ENCODE measurements around the gene RNU1-4.
"Not testable (repeated sequence)": the region's sequence is repeated elsewhere in the genome, so short reads cannot be mapped to it uniquely, and the experiment has no call there.

RNU1-4 gene

GRCh38 chr1:16740047-16740964 lies at the start of gene RNU1-4:
Gene RNU1-4 (plus strand): TSS chr1:16740516.
- H3K36me3 ChIP-seq (ENCODE audit: insufficient read depth, low read length); H3K4me3 ChIP-seq (ENCODE audit: low read depth, low read length); H3K79me2 ChIP-seq (ENCODE audit: control insufficient read depth, insufficient read depth, low read length, unreplicated experiment); H2AFZ ChIP-seq (ENCODE audit: low read length, unreplicated experiment); H3K27me3 ChIP-seq (ENCODE audit: insufficient read depth, low read length); H3K27ac ChIP-seq (ENCODE audit: low read depth, low read length); H3K4me1 ChIP-seq (ENCODE audit: control insufficient read depth, insufficient read depth, low read length, unreplicated experiment): not testable (repeated sequence)

- not testable (repeated sequence) for H3K27ac ChIP-seq (ENCODE audit: low read depth, low read length); H3K79me2 ChIP-seq (ENCODE audit: control insufficient read depth, insufficient read depth, low read length, unreplicated experiment); H3K4me1 ChIP-seq (ENCODE audit: control insufficient read depth, insufficient read depth, low read length, unreplicated experiment)
These were observed 49.2 kb upstream of the RNU1-4 start for GRCh38 chr1:16690971-16691682.

GRCh38 chr1:16692283-16692682 lies 48.0 kb upstream of the RNU1-4 start:
- H2AFZ ChIP-seq (ENCODE audit: low read length, unreplicated experiment); H3K4me3 ChIP-seq (ENCODE audit: low read depth, low read length); H3K79me2 ChIP-seq (ENCODE audit: control insufficient read depth, insufficient read depth, low read length, unreplicated experiment); H3K27me3 ChIP-seq (ENCODE audit: insufficient read depth, low read length); H3K36me3 ChIP-seq (ENCODE audit: insufficient read depth, low read length); H3K27ac ChIP-seq (ENCODE audit: low read depth, low read length); H3K4me1 ChIP-seq (ENCODE audit: control insufficient read depth, insufficient read depth, low read length, unreplicated experiment): not testable (repeated sequence)

More at GRCh38 chr1:16690971-16691682, 49.2 kb upstream of the RNU1-4 start:
- H3K4me3 ChIP-seq (ENCODE audit: low read depth, low read length); H3K27me3 ChIP-seq (ENCODE audit: insufficient read depth, low read length); H2AFZ ChIP-seq (ENCODE audit: low read length, unreplicated experiment); H3K36me3 ChIP-seq (ENCODE audit: insufficient read depth, low read length): not testable (repeated sequence)

GRCh38 chr1:16692717-16693448 lies 47.4 kb upstream of the RNU1-4 start:
- H3K4me3 ChIP-seq (ENCODE audit: low read depth, low read length); H3K27ac ChIP-seq (ENCODE audit: low read depth, low read length); H3K4me1 ChIP-seq (ENCODE audit: control insufficient read depth, insufficient read depth, low read length, unreplicated experiment); H3K36me3 ChIP-seq (ENCODE audit: insufficient read depth, low read length); H3K27me3 ChIP-seq (ENCODE audit: insufficient read depth, low read length); H3K79me2 ChIP-seq (ENCODE audit: control insufficient read depth, insufficient read depth, low read length, unreplicated experiment); H2AFZ ChIP-seq (ENCODE audit: low read length, unreplicated experiment): not testable (repeated sequence)

- H3K36me3 ChIP-seq (ENCODE audit: insufficient read depth, low read length); H3K27me3 ChIP-seq (ENCODE audit: insufficient read depth, low read length); H3K4me1 ChIP-seq (ENCODE audit: control insufficient read depth, insufficient read depth, low read length, unreplicated experiment); H3K27ac ChIP-seq (ENCODE audit: low read depth, low read length); H2AFZ ChIP-seq (ENCODE audit: low read length, unreplicated experiment); H3K4me3 ChIP-seq (ENCODE audit: low read depth, low read length); H3K79me2 ChIP-seq (ENCODE audit: control insufficient read depth, insufficient read depth, low read length, unreplicated experiment): not testable (repeated sequence)
These were observed 46.6 kb upstream of the RNU1-4 start for GRCh38 chr1:16693449-16694307.

GRCh38 chr1:16694308-16694702 lies 46.0 kb upstream of the RNU1-4 start:
- not testable (repeated sequence) for H2AFZ ChIP-seq (ENCODE audit: low read length, unreplicated experiment); H3K79me2 ChIP-seq (ENCODE audit: control insufficient read depth, insufficient read depth, low read length, unreplicated experiment); H3K4me3 ChIP-seq (ENCODE audit: low read depth, low read length); H3K36me3 ChIP-seq (ENCODE audit: insufficient read depth, low read length); H3K27ac ChIP-seq (ENCODE audit: low read depth, low read length); H3K4me1 ChIP-seq (ENCODE audit: control insufficient read depth, insufficient read depth, low read length, unreplicated experiment); H3K27me3 ChIP-seq (ENCODE audit: insufficient read depth, low read length)

GRCh38 chr1:16696507-16697150 lies 43.7 kb upstream of the RNU1-4 start:
- not testable (repeated sequence) for H3K79me2 ChIP-seq (ENCODE audit: control insufficient read depth, insufficient read depth, low read length, unreplicated experiment); H3K27me3 ChIP-seq (ENCODE audit: insufficient read depth, low read length); H2AFZ ChIP-seq (ENCODE audit: low read length, unreplicated experiment); H3K4me3 ChIP-seq (ENCODE audit: low read depth, low read length); H3K36me3 ChIP-seq (ENCODE audit: insufficient read depth, low read length); H3K27ac ChIP-seq (ENCODE audit: low read depth, low read length); H3K4me1 ChIP-seq (ENCODE audit: control insufficient read depth, insufficient read depth, low read length, unreplicated experiment)

GRCh38 chr1:16697152-16697551 lies 43.2 kb upstream of the RNU1-4 start:
- H3K4me3 ChIP-seq (ENCODE audit: low read depth, low read length); H3K27ac ChIP-seq (ENCODE audit: low read depth, low read length); H2AFZ ChIP-seq (ENCODE audit: low read length, unreplicated experiment); H3K27me3 ChIP-seq (ENCODE audit: insufficient read depth, low read length); H3K36me3 ChIP-seq (ENCODE audit: insufficient read depth, low read length); H3K79me2 ChIP-seq (ENCODE audit: control insufficient read depth, insufficient read depth, low read length, unreplicated experiment); H3K4me1 ChIP-seq (ENCODE audit: control insufficient read depth, insufficient read depth, low read length, unreplicated experiment): not testable (repeated sequence)

- not testable (repeated sequence) for H3K27me3 ChIP-seq (ENCODE audit: insufficient read depth, low read length); H3K4me1 ChIP-seq (ENCODE audit: control insufficient read depth, insufficient read depth, low read length, unreplicated experiment); H3K36me3 ChIP-seq (ENCODE audit: insufficient read depth, low read length); H3K79me2 ChIP-seq (ENCODE audit: control insufficient read depth, insufficient read depth, low read length, unreplicated experiment); H2AFZ ChIP-seq (ENCODE audit: low read length, unreplicated experiment); H3K27ac ChIP-seq (ENCODE audit: low read depth, low read length); H3K4me3 ChIP-seq (ENCODE audit: low read depth, low read length)
These were observed 40.9 kb upstream of the RNU1-4 start for GRCh38 chr1:16699440-16699839.

Measured in ACC112 (cell line).